HK-2 (cell line): ENCODE data around the gene ZNF268.
"Not testable (repeated sequence)": the region's sequence is repeated elsewhere in the genome, so short reads cannot be mapped to it uniquely, and the experiment has no call there.

Experiments used
- DNase-seq: peaks from one replicate; pipeline ENCODE4 v3.0.0-alpha.2; 2018; ENCODE audit not compliant: unreplicated experiment

The ZNF268 gene

GRCh38 chr12:133227281-133227852, 46.1 kb downstream of the ZNF268 start:
- DNase-seq, result no peak

- peak; percentile 4 for DNase-seq
Measured at GRCh38 chr12:133231001-133231400, 49.7 kb downstream of the ZNF268 start.

GRCh38 chr12:133233006-133233405, 51.7 kb downstream of the ZNF268 start:
- DNase-seq, result no peak

GRCh38 chr12:133233993-133234564, 52.8 kb downstream of the ZNF268 start:
- no peak for DNase-seq

- no peak for DNase-seq
Measured at GRCh38 chr12:133234971-133235370, 53.7 kb downstream of the ZNF268 start.

GRCh38 chr12:133235401-133236112, 54.3 kb downstream of the ZNF268 start, which contains the start of gene ANHX:
Gene ANHX, minus strand, starts transcription at chr12:133235877. Its CDS starts 1,521 bp downstream, at chr12:133234356.
- DNase-seq, result no peak

- DNase-seq, result no peak
Measured at GRCh38 chr12:133236144-133236543, 54.8 kb downstream of the ZNF268 start.

- DNase-seq, result no peak
Measured at GRCh38 chr12:133236556-133236955, 55.3 kb downstream of the ZNF268 start.

- DNase-seq, result no peak
Measured at GRCh38 chr12:133251732-133252131, 70.4 kb downstream of the ZNF268 start.

GRCh38 chr12:133255833-133256232, 74.5 kb downstream of the ZNF268 start:
- DNase-seq, result not testable (repeated sequence)

GRCh38 chr12:133256321-133256720, 75.0 kb downstream of the ZNF268 start:
- DNase-seq, result no peak

- no peak for DNase-seq
Measured at GRCh38 chr12:133264173-133264572, 82.9 kb downstream of the ZNF268 start.
